Measurements from ENCODE around the gene KIF3A.

DNA sequence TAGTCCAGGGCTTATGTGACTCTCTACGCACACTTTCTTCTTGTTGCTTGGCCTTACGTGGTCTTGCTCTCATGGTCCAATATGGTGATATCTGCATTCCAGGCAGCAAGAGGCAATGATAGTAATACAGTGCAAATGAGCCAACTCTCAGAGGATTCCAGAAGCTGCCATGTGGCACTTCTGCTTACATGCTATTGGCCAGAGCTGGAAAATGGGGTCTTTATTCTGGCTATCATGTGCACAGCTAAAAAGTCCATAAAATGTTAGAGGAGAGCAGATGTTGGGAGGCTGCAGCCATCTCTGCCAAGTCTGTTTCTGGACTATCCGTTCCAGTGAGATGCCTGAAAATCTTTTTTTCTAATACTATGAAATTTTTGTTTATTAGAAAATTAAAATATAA, 42.6 kb upstream of the KIF3A start:
- TF ChIP-seq, protein P1, sequence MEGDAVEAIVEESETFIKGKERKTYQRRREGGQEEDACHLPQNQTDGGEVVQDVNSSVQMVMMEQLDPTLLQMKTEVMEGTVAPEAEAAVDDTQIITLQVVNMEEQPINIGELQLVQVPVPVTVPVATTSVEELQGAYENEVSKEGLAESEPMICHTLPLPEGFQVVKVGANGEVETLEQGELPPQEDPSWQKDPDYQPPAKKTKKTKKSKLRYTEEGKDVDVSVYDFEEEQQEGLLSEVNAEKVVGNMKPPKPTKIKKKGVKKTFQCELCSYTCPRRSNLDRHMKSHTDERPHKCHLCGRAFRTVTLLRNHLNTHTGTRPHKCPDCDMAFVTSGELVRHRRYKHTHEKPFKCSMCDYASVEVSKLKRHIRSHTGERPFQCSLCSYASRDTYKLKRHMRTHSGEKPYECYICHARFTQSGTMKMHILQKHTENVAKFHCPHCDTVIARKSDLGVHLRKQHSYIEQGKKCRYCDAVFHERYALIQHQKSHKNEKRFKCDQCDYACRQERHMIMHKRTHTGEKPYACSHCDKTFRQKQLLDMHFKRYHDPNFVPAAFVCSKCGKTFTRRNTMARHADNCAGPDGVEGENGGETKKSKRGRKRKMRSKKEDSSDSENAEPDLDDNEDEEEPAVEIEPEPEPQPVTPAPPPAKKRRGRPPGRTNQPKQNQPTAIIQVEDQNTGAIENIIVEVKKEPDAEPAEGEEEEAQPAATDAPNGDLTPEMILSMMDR (IDR thresholded peaks at IDR 0.05): no peak
- no peak for TF ChIP-seq POLR2A (IDR thresholded peaks at IDR 0.05)
